ENCODE measurements around the gene EPB41L4B. TPM values are rescaled to one million over a fixed set of nuclear protein-coding genes. Genes with fewer than 3 reads are reported as not detected.

EPB41L4B gene
- total RNA-seq, 1 experiment from 2014 or later: 20.2 TPM

DNA sequence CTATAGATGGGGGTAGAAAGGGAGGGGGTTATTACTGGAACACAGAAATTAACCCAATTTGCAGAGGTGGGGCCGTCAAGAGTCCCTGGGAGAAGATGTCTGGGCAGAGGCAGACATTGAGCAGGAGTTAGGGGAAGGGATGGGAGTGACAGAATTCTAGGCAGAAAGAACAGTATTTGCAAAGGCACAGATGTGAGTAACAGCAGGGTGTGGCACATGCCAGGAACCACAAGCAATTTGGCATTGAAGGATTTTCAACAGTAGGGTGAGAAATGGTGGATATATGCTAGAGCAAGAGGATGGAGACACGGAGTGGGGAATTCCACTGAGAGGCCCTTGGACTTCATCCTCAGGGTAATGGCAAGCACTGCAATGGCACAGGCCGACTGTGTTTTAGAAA is 82.2 kb downstream of the EPB41L4B start:
- intact Hi-C loops (cut with micrococcal nuclease): loop anchor here (10.0 kb wide), 1 partner anchor 124 kb away; the partner anchor contains the start of gene TMEM245
- Mint-ChIP-seq H3K27ac (ENCODE audit: low read depth, unreplicated experiment) (peak overlapping the region; percentile 84), H3K9me3 (ENCODE audit: unreplicated experiment) (no peaks in the 10 kb centered on the region), H3K4me1 (ENCODE audit: insufficient read depth, unreplicated experiment) (peaks cover 34% of the 10 kb centered on the region), H3K36me3 (ENCODE audit: insufficient read depth, unreplicated experiment) (peaks cover 38% of the 10 kb centered on the region), H3K27me3 (ENCODE audit: insufficient read depth, unreplicated experiment) (no peaks in the 10 kb centered on the region), H3K4me3 (ENCODE audit: unreplicated experiment) (peak overlapping the region; percentile 22)
- TF ChIP-seq, protein P1, sequence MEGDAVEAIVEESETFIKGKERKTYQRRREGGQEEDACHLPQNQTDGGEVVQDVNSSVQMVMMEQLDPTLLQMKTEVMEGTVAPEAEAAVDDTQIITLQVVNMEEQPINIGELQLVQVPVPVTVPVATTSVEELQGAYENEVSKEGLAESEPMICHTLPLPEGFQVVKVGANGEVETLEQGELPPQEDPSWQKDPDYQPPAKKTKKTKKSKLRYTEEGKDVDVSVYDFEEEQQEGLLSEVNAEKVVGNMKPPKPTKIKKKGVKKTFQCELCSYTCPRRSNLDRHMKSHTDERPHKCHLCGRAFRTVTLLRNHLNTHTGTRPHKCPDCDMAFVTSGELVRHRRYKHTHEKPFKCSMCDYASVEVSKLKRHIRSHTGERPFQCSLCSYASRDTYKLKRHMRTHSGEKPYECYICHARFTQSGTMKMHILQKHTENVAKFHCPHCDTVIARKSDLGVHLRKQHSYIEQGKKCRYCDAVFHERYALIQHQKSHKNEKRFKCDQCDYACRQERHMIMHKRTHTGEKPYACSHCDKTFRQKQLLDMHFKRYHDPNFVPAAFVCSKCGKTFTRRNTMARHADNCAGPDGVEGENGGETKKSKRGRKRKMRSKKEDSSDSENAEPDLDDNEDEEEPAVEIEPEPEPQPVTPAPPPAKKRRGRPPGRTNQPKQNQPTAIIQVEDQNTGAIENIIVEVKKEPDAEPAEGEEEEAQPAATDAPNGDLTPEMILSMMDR (IDR thresholded peaks at IDR 0.05; ENCODE audit: unreplicated experiment): no peak
- ChIA-PET CTCF (interaction anchor here (1.2 to 1.5 kb wide), 2 partner anchors 8 to 55 kb away, joined by 4 to 11 read pairs; no protein-coding TSS in a partner anchor), POLR2A (interaction anchor here (0.6 to 2.2 kb wide), 7 partner anchors 15 to 1942 kb away, joined by 3 to 9 read pairs (median 3); partner anchors contain the start of gene TMEM245)
- BruUV-seq (replicated peaks): no TSS peak
- DNase-seq (ENCODE audit: unreplicated experiment): peak; percentile 72

DNA sequence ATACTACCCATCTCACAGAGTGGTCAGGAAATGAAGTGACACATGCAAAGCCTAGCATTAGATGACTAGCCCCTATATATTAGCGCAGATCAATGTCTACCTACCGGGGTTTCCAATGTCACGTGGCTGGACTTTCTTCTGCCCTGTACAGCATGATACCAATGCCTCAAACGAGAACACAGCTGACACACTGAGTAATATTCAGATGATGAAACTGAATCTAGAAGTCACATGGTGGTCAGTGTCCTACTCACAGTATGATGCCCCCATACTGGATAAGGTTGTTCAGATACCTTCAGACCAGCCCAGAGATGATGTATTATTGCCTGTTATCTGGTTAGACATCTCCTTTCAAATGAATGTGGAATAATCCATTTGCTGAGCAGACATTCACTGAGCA is 82.7 kb downstream of the EPB41L4B start:
- no peak for DNase-seq (ENCODE audit: unreplicated experiment)
- ChIA-PET POLR2A (interaction anchor here (0.6 to 2.2 kb wide), 6 partner anchors 16 to 364 kb away, joined by 3 to 9 read pairs (median 3); partner anchors contain the start of gene TMEM245), CTCF (interaction anchor here (1.2 to 1.5 kb wide), 2 partner anchors 9 to 55 kb away, joined by 4 to 11 read pairs; no protein-coding TSS in a partner anchor)
- TF ChIP-seq, protein P1 (IDR thresholded peaks at IDR 0.05; ENCODE audit: unreplicated experiment): no peak
- H3K4me1 Mint-ChIP-seq (ENCODE audit: insufficient read depth, unreplicated experiment): peaks cover 34% of the 10 kb centered on the region
- intact Hi-C loops (cut with micrococcal nuclease): loop anchor here (10.0 kb wide), 1 partner anchor 123 kb away; the partner anchor contains the start of gene TMEM245
- peaks cover 34% of the 10 kb centered on the region for H3K36me3 Mint-ChIP-seq (ENCODE audit: insufficient read depth, unreplicated experiment)
- H3K9me3 Mint-ChIP-seq (ENCODE audit: unreplicated experiment): no peaks in the 10 kb centered on the region
- H3K4me3 Mint-ChIP-seq (ENCODE audit: unreplicated experiment): peak overlapping the region; percentile 22
- peak overlapping the region; percentile 84 for H3K27ac Mint-ChIP-seq (ENCODE audit: low read depth, unreplicated experiment)
- H3K27me3 Mint-ChIP-seq (ENCODE audit: insufficient read depth, unreplicated experiment): no peaks in the 10 kb centered on the region
- no TSS peak for BruUV-seq (replicated peaks)

DNA sequence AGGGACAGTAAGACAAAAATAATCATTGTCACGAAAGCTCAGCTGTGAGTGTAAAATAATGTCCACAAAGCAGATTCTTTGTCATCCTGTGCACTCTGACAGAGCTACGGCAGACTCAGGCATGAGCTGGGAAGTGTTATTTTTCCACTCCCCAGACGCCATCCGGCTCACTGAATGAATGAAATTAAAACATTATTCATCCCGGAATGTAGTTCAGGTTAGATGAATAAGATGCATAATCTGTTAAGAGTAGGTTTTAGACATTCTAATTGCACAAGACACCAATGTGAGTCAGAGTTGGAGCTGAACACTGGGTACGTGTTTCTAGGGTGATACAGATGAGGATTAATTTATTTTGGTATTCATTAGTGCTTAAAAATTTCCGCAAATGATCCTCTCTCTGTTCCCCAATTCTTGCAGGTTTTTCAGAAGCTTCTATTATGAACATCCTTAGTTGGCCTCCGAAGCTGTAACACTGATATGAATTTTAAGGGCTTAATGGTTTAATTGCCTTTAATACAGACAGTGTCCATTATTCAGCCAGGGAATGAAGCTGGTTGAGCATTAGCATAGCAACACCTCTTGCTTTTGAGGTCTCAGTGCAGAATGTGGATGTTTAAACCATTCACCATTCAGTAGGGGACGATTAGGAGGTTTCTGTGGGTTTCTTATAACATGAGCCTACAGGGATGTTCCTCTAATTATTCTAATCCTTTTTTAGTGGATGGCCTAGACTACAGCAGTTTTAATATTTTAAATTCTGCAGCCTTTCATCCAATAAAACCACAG is 88.2 kb downstream of the EPB41L4B start:
- peak; percentile 83 for DNase-seq (ENCODE audit: unreplicated experiment)
- H3K9me3 Mint-ChIP-seq (ENCODE audit: unreplicated experiment): no peaks in the 10 kb centered on the region
- H3K36me3 Mint-ChIP-seq (ENCODE audit: insufficient read depth, unreplicated experiment): peaks cover 20% of the 10 kb centered on the region
- CTCF ChIA-PET: interaction anchor here (0.7 to 2.6 kb wide), 6 partner anchors 12 to 97 kb away, joined by 3 to 11 read pairs (median 5); no protein-coding TSS in a partner anchor
- H3K4me3 Mint-ChIP-seq (ENCODE audit: unreplicated experiment): peak overlapping the region; percentile 18
- no peaks in the 10 kb centered on the region for H3K27me3 Mint-ChIP-seq (ENCODE audit: insufficient read depth, unreplicated experiment)
- intact Hi-C loops (cut with micrococcal nuclease): loop anchor here (5.0 to 10.0 kb wide), 3 partner anchors 35 to 118 kb away; partner anchors contain the start of gene TMEM245
- H3K27ac Mint-ChIP-seq (ENCODE audit: low read depth, unreplicated experiment): peak overlapping the region; percentile 71
- TF ChIP-seq, protein P1 (IDR thresholded peaks at IDR 0.05; ENCODE audit: unreplicated experiment): no peak
- no TSS peak for BruUV-seq (replicated peaks)
- H3K4me1 Mint-ChIP-seq (ENCODE audit: insufficient read depth, unreplicated experiment): peaks cover 19% of the 10 kb centered on the region
- POLR2A ChIA-PET: interaction anchor here (0.5 to 2.7 kb wide), 17 partner anchors 8 to 221 kb away, joined by 3 to 30 read pairs (median 4); partner anchors contain the start of gene TMEM245

DNA sequence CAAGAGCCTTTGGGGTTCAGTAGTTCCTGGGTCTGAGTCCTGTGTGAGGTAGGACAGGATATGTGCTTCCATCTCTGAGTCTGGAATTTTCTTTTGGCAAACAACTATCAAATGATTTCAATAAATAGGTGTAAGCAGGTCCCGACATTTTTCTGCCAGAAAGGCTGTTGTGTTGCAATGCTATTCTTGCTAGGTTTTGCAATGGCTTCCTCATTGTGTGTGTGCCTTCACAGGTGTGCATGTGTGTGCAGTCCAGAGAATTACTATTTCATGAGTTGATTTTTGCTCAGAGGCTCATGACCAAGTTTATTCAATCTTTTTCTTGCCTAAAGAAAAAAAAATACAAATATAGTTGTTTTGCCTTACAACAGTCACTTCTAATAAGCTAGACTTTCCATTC is 89.3 kb downstream of the EPB41L4B start:
- no peaks in the 10 kb centered on the region for H3K9me3 Mint-ChIP-seq (ENCODE audit: unreplicated experiment)
- TF ChIP-seq, protein P1 (IDR thresholded peaks at IDR 0.05; ENCODE audit: unreplicated experiment): no peak
- H3K27me3 Mint-ChIP-seq (ENCODE audit: insufficient read depth, unreplicated experiment): no peaks in the 10 kb centered on the region
- no peak overlapping the region for H3K4me3 Mint-ChIP-seq (ENCODE audit: unreplicated experiment)
- ChIA-PET CTCF (interaction anchor here (0.6 to 1.9 kb wide), 5 partner anchors 13 to 98 kb away, joined by 3 to 8 read pairs (median 4); no protein-coding TSS in a partner anchor), POLR2A (interaction anchor here (0.6 to 2.7 kb wide), 8 partner anchors 22 to 220 kb away, joined by 3 to 30 read pairs (median 4); partner anchors contain the start of gene TMEM245)
- peaks cover 16% of the 10 kb centered on the region for H3K36me3 Mint-ChIP-seq (ENCODE audit: insufficient read depth, unreplicated experiment)
- H3K4me1 Mint-ChIP-seq (ENCODE audit: insufficient read depth, unreplicated experiment): peaks cover 14% of the 10 kb centered on the region
- peak; percentile 72 for DNase-seq (ENCODE audit: unreplicated experiment)
- peak overlapping the region; percentile 71 for H3K27ac Mint-ChIP-seq (ENCODE audit: low read depth, unreplicated experiment)
- intact Hi-C loops (cut with micrococcal nuclease): loop anchor here (5.0 to 10.0 kb wide), 3 partner anchors 34 to 117 kb away; partner anchors contain the start of gene TMEM245
- BruUV-seq (replicated peaks): no TSS peak

Data from MCF 10A (cell line).